Colonic mucosa (tissue), 4 donors: ENCODE results near the gene SOX12. TPM values are rescaled to one million over a fixed set of nuclear protein-coding genes. Genes with fewer than 3 reads are reported as not detected.

ENCODE experiments used
- DNase-seq: peaks from one replicate; pipeline ENCODE4 v3.0.0-alpha.2; 2020
- H3K27ac ChIP-seq: fragments of 200-600 bp; one replicate; pipeline ENCODE4 v1.8.0; 2021
- H3K27me3 ChIP-seq: fragments of 200-600 bp; one replicate; pipeline ENCODE4 v1.8.0; 2021
- H3K36me3 ChIP-seq: fragments of 200-600 bp; one replicate; pipeline ENCODE4 v1.8.0; 2021
- H3K4me1 ChIP-seq: fragments of 200-600 bp; one replicate; pipeline ENCODE4 v1.8.0; 2021; ENCODE audit warnings: mild to moderate bottlenecking
- H3K4me3 ChIP-seq: fragments of 200-600 bp; one replicate; pipeline ENCODE4 v1.8.0; 2021
- H3K9ac ChIP-seq, 2 donors: one replicate each; pipeline ENCODE4 v1.7.0; 2013; ENCODE audit warnings: control low read depth in 2 of 2, low read depth in 2 of 2, low read length in 2 of 2
- H3K9me3 ChIP-seq: fragments of 200-600 bp; one replicate; pipeline ENCODE4 v1.8.0; 2021
- intact Hi-C: fragments of 100-400 bp; cut with DNase I; formaldehyde crosslinking; loops from one replicate; pipeline ENCODE4 v1.14.1; 2022
- total RNA-seq, 2 donors: library from RNA; stranded (reverse); fragmentation: NEBNext Ultra II Directional in 1 of 2; extraction: Animal tissue kit (Norgen Biotek cat#: 25700) in 1 of 2; gene quantifications; one replicate each; pipeline ENCODE4 v1.2.1, GENCODE V29; 2021
- TF ChIP-seq, protein P1 (sequence below): fragments of 200-600 bp; IDR thresholded peaks from one replicate; pipeline ENCODE4 v1.8.0; 2022; ENCODE audit warnings: antibody characterized with exemption, mild to moderate bottlenecking
- donor health status: healthy.
- donor health status: DM: no; HTN: no; CAD: no.
- donor health status: DM: no; HTN: no; CAD: no.

The SOX12 gene
- total RNA-seq, 2 donors from 2014 or later = 5.0 to 7.5 TPM

DNA sequence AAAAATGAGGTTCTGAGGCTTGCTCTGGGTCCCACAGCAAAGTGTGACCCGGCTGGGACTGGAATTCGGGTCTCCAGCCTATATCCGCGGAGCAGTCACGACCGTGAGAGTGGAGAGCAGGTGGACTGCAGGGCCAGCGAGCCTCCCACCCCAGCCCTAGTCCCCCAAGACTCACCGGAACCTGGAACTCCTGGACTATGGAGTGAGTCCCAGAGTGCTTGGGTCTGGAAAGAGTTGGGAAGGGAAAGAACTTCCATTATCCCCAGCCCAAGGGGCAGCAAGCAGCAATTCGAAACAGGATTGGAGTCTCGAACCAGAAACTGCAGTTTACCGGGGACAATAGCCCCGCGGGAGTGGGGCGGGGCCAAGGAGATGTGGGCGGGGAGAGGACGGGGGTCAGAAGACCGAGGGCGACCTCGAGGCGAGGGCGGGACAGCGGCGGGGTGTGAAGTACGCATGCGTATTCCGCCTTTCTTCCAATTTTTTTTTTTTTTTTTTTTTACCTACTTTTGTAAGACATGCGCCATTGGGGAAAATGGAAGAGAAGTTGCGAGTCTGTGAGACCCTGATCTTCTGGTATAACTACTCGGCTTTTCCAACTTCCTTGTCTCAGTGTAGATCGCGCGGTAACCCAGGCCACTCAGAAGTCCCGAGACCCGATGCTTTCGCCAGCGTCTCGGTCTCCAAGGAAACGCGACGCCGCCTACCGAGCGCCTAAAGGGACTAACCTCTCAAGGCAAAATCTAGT lies 35.1 kb upstream of the SOX12 start, which contains the start of gene C20orf96:
Gene C20orf96 (minus strand): TSS at position 667 of the 748 bp plus-strand sequence. CDS start 140 bp downstream, at position 527.
- DNase-seq = peak; percentile 96
- H3K4me1 ChIP-seq = no peaks in the 10 kb centered on the region
- peak within 1 kb of the TSS; percentile 84 to 90 for H3K9ac ChIP-seq
- H3K9me3 ChIP-seq = no peaks in the 10 kb centered on the region
- no peaks in the 10 kb centered on the region for H3K36me3 ChIP-seq
- TF ChIP-seq, protein P1, sequence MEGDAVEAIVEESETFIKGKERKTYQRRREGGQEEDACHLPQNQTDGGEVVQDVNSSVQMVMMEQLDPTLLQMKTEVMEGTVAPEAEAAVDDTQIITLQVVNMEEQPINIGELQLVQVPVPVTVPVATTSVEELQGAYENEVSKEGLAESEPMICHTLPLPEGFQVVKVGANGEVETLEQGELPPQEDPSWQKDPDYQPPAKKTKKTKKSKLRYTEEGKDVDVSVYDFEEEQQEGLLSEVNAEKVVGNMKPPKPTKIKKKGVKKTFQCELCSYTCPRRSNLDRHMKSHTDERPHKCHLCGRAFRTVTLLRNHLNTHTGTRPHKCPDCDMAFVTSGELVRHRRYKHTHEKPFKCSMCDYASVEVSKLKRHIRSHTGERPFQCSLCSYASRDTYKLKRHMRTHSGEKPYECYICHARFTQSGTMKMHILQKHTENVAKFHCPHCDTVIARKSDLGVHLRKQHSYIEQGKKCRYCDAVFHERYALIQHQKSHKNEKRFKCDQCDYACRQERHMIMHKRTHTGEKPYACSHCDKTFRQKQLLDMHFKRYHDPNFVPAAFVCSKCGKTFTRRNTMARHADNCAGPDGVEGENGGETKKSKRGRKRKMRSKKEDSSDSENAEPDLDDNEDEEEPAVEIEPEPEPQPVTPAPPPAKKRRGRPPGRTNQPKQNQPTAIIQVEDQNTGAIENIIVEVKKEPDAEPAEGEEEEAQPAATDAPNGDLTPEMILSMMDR = no peak
- H3K27me3 ChIP-seq = no peaks in the 10 kb centered on the region
- H3K4me3 ChIP-seq = peak within 1 kb of the TSS; percentile 59
- H3K27ac ChIP-seq = peak within 1 kb of the TSS; percentile 53
- intact Hi-C loops = no loop called here

DNA sequence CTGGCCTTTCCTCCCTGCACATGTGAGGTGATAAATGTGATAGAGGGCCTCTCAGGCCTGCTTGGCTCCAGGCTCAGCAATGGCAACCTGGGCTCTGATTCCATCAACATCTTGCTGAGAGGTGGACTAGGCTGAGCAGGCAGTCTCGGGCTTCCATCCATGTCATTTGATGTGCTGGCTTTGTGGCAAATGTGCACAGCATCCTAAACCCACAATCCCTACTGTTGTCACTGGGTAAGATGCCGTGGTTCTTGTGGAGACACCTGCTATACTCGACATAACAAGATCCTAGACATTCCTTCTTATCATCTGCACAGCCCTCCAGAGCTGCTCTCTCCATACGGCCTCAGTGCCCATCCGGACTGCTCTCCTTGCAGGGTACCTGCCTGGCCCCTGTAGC lies 30.8 kb upstream of the SOX12 start:
- no peaks in the 10 kb centered on the region for H3K9me3 ChIP-seq
- H3K9ac ChIP-seq = peak overlapping the region in 1 of 2 donors; percentile 19
- intact Hi-C loops = no loop called here
- H3K4me3 ChIP-seq = no peak overlapping the region
- peaks cover 9% of the 10 kb centered on the region for H3K4me1 ChIP-seq
- no peak for DNase-seq
- no peaks in the 10 kb centered on the region for H3K36me3 ChIP-seq
- no peak overlapping the region for H3K27ac ChIP-seq
- H3K27me3 ChIP-seq = no peaks in the 10 kb centered on the region
- TF ChIP-seq, protein P1 = no peak

DNA sequence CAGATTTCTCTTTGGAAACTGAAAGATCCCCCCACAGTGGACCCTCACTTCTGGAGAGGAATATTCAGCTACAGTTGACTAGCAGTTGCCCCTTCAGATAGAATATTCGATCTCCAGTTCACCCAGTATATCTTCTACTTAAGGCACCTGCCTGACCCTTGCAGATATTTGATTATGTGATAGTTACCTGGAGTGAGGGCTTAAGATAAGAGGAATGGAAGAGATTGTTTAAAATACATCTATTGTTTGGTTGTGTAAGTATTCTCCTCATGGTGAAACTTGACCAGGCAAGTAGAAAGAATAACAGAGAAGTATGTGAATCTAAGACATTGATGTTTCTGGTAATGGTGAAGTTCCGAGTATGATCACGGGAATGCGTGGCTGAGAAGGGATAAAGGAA lies 29.5 kb upstream of the SOX12 start:
- H3K27ac ChIP-seq = no peak overlapping the region
- H3K9me3 ChIP-seq = no peaks in the 10 kb centered on the region
- DNase-seq = no peak
- no peaks in the 10 kb centered on the region for H3K36me3 ChIP-seq
- intact Hi-C loops = no loop called here
- no peaks in the 10 kb centered on the region for H3K27me3 ChIP-seq
- peaks cover 16% of the 10 kb centered on the region for H3K4me1 ChIP-seq
- no peak overlapping the region for H3K4me3 ChIP-seq
- H3K9ac ChIP-seq = no peak overlapping the region
- TF ChIP-seq, protein P1 = no peak

DNA sequence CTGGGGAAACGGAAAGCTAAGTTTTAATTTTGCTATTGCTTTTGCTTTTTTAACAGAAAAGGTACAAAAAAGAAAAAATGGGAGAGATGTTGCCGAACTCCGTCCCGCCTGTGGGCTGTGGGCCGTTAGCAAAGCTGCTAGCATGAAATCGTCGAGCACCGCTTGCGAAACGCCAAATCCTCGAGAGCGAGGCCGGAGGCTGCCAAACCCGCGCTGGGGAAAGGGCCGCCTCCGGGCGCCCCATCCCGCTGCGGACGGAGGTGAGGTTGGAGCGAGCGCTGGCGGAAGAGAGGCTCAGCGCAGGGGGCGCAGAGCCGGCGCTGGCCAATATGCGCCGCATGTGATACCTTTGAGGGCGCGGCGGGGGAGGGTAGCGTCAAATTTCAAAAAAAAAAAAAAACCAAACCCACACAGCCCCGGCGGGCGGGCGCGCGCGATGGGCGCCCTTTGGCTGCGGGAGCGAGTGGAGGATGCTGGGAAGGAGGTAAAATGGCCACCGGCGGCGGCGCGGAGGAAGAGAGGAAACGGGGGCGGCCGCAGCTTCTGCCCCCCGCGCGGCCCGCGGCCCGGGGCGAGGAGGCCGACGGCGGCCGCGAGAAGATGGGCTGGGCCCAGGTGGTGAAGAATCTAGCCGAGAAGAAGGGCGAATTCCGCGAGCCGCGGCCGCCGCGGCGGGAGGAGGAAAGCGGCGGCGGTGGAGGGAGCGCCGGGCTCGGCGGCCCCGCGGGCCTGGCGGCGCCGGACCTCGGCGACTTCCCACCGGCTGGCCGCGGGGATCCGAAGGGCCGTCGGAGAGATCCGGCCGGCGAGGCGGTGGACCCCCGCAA lies 28.0 kb upstream of the SOX12 start, which contains the start of gene ZCCHC3:
Gene ZCCHC3 (plus strand): TSS at position 473 of the 827 bp plus-strand sequence. CDS start 17 bp downstream, at position 490.
- Histone ChIP-seq H3K36me3 (no peaks in the 10 kb centered on the region), H3K27me3 (no peaks in the 10 kb centered on the region), H3K27ac (peak within 1 kb of the TSS; percentile 98), H3K4me3 (peak within 1 kb of the TSS; percentile 76), H3K9me3 (no peaks in the 10 kb centered on the region), H3K4me1 (peaks cover 16% of the 10 kb centered on the region), H3K9ac (peak within 1 kb of the TSS; percentile 99 to 100)
- TF ChIP-seq, protein P1 = no peak
- intact Hi-C loops = no loop called here
- peak; percentile 85 for DNase-seq

DNA sequence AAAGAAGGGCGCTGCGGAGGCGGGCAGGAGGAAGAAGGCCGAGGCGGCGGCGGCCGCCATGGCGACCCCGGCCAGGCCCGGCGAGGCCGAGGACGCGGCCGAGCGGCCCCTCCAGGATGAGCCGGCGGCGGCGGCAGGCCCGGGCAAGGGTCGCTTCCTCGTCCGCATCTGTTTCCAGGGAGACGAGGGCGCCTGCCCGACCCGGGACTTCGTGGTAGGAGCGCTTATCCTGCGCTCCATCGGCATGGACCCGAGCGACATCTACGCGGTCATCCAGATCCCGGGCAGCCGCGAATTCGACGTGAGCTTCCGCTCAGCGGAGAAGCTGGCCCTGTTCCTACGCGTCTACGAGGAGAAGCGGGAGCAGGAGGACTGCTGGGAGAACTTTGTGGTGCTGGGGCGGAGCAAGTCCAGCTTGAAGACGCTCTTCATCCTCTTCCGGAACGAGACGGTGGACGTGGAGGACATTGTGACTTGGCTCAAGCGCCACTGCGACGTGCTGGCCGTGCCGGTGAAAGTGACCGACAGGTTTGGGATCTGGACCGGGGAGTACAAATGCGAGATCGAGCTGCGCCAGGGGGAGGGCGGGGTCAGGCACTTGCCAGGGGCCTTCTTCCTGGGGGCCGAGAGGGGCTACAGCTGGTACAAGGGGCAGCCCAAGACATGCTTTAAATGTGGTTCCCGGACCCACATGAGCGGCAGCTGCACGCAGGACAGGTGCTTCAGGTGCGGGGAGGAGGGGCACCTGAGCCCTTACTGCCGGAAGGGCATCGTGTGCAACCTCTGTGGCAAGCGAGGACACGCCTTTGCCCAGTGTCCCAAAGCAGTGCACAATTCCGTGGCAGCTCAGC lies 27.2 kb upstream of the SOX12 start:
- H3K27me3 ChIP-seq = no peaks in the 10 kb centered on the region
- DNase-seq = peak; percentile 86
- H3K4me3 ChIP-seq = peak overlapping the region; percentile 76
- TF ChIP-seq, protein P1 = no peak
- H3K27ac ChIP-seq = peak overlapping the region; percentile 98
- H3K36me3 ChIP-seq = no peaks in the 10 kb centered on the region
- intact Hi-C loops = no loop called here
- peaks cover 16% of the 10 kb centered on the region for H3K4me1 ChIP-seq
- no peaks in the 10 kb centered on the region for H3K9me3 ChIP-seq
- H3K9ac ChIP-seq = peak overlapping the region; percentile 99 to 100
